Measurements from ENCODE around the gene TMC7. TPM values are rescaled to one million over a fixed set of nuclear protein-coding genes. Genes with fewer than 3 reads are reported as not detected.

TMC7 gene
- total RNA-seq, 1 donor from 2014 or later: 1.6 TPM

DNA sequence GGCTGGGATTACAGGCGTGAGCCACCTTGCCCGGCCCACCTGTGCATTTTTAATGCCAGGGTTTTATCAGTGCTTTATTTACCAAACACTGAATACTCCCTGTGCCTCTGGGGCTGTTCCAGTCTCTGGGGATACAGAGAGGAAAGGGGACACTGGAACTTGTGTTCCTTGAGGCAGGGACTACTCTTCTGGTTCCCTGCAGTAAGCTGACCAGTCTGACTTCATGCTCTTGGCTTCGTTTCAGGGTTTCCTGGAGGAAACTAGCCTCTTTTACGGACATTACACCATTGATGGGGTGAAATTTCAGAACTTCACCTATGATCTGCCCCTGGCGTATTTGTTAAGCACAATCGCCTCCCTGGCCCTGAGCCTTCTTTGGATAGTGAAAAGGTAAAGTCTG is 46.2 kb downstream of the TMC7 start:
- peaks cover 3% of the 10 kb centered on the region for H3K36me3 Mint-ChIP-seq
- H3K27ac Mint-ChIP-seq: no peak overlapping the region
- H3K9me3 Mint-ChIP-seq: peaks cover 5% of the 10 kb centered on the region
- TF ChIP-seq, protein P1, sequence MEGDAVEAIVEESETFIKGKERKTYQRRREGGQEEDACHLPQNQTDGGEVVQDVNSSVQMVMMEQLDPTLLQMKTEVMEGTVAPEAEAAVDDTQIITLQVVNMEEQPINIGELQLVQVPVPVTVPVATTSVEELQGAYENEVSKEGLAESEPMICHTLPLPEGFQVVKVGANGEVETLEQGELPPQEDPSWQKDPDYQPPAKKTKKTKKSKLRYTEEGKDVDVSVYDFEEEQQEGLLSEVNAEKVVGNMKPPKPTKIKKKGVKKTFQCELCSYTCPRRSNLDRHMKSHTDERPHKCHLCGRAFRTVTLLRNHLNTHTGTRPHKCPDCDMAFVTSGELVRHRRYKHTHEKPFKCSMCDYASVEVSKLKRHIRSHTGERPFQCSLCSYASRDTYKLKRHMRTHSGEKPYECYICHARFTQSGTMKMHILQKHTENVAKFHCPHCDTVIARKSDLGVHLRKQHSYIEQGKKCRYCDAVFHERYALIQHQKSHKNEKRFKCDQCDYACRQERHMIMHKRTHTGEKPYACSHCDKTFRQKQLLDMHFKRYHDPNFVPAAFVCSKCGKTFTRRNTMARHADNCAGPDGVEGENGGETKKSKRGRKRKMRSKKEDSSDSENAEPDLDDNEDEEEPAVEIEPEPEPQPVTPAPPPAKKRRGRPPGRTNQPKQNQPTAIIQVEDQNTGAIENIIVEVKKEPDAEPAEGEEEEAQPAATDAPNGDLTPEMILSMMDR (IDR thresholded peaks at IDR 0.05; ENCODE audit: unreplicated experiment): no peak
- no peak overlapping the region for H3K4me3 Mint-ChIP-seq
- peaks cover 2% of the 10 kb centered on the region for H3K4me1 Mint-ChIP-seq
- DNase-seq (ENCODE audit: low spot score in 2 of 2, unreplicated experiment in 2 of 2): no peak
- no peaks in the 10 kb centered on the region for H3K27me3 Mint-ChIP-seq (ENCODE audit: low read depth)

GRCh38 chr16:19031738-19032137 is 48.0 kb downstream of the TMC7 start:
- Mint-ChIP-seq H3K27ac (no peak overlapping the region), H3K36me3 (peaks cover 5% of the 10 kb centered on the region), H3K9me3 (peaks cover 10% of the 10 kb centered on the region), H3K27me3 (ENCODE audit: low read depth) (no peaks in the 10 kb centered on the region), H3K4me1 (peaks cover 2% of the 10 kb centered on the region), H3K4me3 (no peak overlapping the region)
- TF ChIP-seq, protein P1 (IDR thresholded peaks at IDR 0.05; ENCODE audit: unreplicated experiment): no peak
- no peak for DNase-seq (ENCODE audit: low spot score in 2 of 2, unreplicated experiment in 2 of 2)

GRCh38 chr16:19033761-19034160 is 50.0 kb downstream of the TMC7 start:
- Mint-ChIP-seq H3K4me1 (no peaks in the 10 kb centered on the region), H3K36me3 (peaks cover 7% of the 10 kb centered on the region), H3K9me3 (peaks cover 10% of the 10 kb centered on the region), H3K27ac (no peak overlapping the region), H3K27me3 (ENCODE audit: low read depth) (no peaks in the 10 kb centered on the region), H3K4me3 (no peak overlapping the region)
- TF ChIP-seq, protein P1 (IDR thresholded peaks at IDR 0.05; ENCODE audit: unreplicated experiment): no peak
- DNase-seq (ENCODE audit: low spot score in 2 of 2, unreplicated experiment in 2 of 2): no peak

DNA sequence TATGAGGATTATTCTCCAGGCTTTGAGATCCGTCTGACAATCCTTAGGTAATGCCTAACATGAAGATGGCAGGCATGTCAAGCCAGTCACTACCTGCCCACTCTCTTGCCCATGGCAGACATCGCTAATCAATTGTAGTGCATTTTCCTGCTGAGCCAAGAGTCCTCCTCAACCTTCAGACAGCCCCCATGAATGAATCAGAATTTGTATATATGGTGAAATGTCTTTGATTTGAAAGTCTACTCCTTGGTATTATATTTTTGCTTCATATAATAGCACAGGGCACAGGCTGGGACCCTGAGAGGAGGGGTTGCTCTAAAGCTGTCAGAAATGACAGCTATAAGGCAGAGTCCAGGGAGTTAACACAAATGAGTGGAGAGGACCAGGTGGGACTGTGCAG is 56.7 kb downstream of the TMC7 start:
- Mint-ChIP-seq H3K9me3 (peaks cover 5% of the 10 kb centered on the region), H3K27me3 (ENCODE audit: low read depth) (no peaks in the 10 kb centered on the region), H3K4me1 (no peaks in the 10 kb centered on the region), H3K4me3 (no peak overlapping the region), H3K36me3 (peaks cover 9% of the 10 kb centered on the region), H3K27ac (no peak overlapping the region)
- TF ChIP-seq, protein P1 (IDR thresholded peaks at IDR 0.05; ENCODE audit: unreplicated experiment): no peak
- no peak for DNase-seq (ENCODE audit: low spot score in 2 of 2, unreplicated experiment in 2 of 2)

DNA sequence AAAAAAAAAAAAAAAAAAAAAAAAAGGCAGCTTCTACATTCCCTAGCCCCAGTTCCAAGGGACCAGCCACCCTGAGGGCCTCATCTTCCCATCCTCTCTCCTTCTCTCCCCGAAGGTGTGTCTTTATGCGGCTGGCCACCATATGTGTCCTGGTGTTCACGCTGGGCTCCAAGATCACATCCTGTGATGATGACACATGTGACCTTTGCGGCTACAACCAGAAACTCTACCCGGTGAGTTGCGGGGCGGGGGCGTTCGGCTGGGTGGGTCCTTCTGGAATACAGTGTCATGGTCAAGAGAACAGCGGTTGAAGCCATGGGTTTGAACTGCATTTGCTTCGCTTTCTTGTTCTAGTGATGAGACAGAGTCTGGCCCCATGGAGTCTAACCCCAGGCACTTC is 61.0 kb downstream of the TMC7 start:
- Mint-ChIP-seq H3K27me3 (ENCODE audit: low read depth) (no peaks in the 10 kb centered on the region), H3K27ac (no peak overlapping the region), H3K36me3 (peaks cover 5% of the 10 kb centered on the region), H3K9me3 (peaks cover 4% of the 10 kb centered on the region), H3K4me1 (no peaks in the 10 kb centered on the region), H3K4me3 (no peak overlapping the region)
- TF ChIP-seq, protein P1 (IDR thresholded peaks at IDR 0.05; ENCODE audit: unreplicated experiment): no peak
- no peak for DNase-seq (ENCODE audit: low spot score in 2 of 2, unreplicated experiment in 2 of 2)

- H3K27me3 Mint-ChIP-seq (ENCODE audit: low read depth): no peaks in the 10 kb centered on the region
- TF ChIP-seq, protein P1 (IDR thresholded peaks at IDR 0.05; ENCODE audit: unreplicated experiment): no peak
- no peaks in the 10 kb centered on the region for H3K4me1 Mint-ChIP-seq
- DNase-seq (ENCODE audit: low spot score in 2 of 2, unreplicated experiment in 2 of 2): no peak
- H3K36me3 Mint-ChIP-seq: peaks cover 1% of the 10 kb centered on the region
- H3K9me3 Mint-ChIP-seq: no peaks in the 10 kb centered on the region
- H3K4me3 Mint-ChIP-seq: no peak overlapping the region
- no peak overlapping the region for H3K27ac Mint-ChIP-seq
These were observed 62.3 kb downstream of the TMC7 start for GRCh38 chr16:19046062-19046461.
